Right lobe of liver (tissue), 4 donors: Measurements from ENCODE around the gene NR2F1-AS1.

ENCODE experiments used
- CTCF ChIP-seq, 4 donors: fragments of 200-600 bp in 3 of 4; fragments of 450-650 bp in 1 of 4; IDR thresholded peaks; one replicate each; pipeline versions ENCODE4 v1.5.1 to v1.8.0; 2016 to 2022; ENCODE audit warnings: antibody characterized with exemption in 4 of 4, mild to moderate bottlenecking in 2 of 4
- POLR2A ChIP-seq: fragments of 450-650 bp; IDR thresholded peaks from one replicate; pipeline ENCODE4 v1.6.1; 2017; ENCODE audit warnings: antibody characterized with exemption, mild to moderate bottlenecking
- donor health status: DM: no; HTN: no; CAD: no.
- donor health status: DM: no; HTN: no; CAD: no.
- donor health status: DM: no; HTN: yes; CAD: no.

GRCh38 chr5:93404246-93404645 lies 176.8 kb downstream of the NR2F1-AS1 start:
- TF ChIP-seq CTCF (IDR thresholded peaks at IDR 0.05) (no peak), POLR2A (no peak)
